ENCODE data around the gene PEMT. TPM values are rescaled to one million over a fixed set of nuclear protein-coding genes. Genes with fewer than 3 reads are reported as not detected.

PEMT gene
- total and polyA plus RNA-seq, 2 experiments from 2014 or later = 54.8 to 55.2 TPM

GRCh38 chr17:17493249-17493985, 98.1 kb downstream of the PEMT start:
- ATAC-seq (no peak), DNase-seq (ENCODE audit: low spot score) (peak; percentile 45)
- Histone ChIP-seq H3K27me3 (ENCODE audit: insufficient read depth) (peaks cover 25% of the 10 kb centered on the region), H3K36me3 (ENCODE audit: insufficient read depth) (no peaks in the 10 kb centered on the region), H3K79me2 (replicated peaks; ENCODE audit: insufficient read depth) (no peaks in the 10 kb centered on the region), H3K4me3 (peak overlapping the region; percentile 91; the same call in 1 of the 2 replicates), H3K27ac (ENCODE audit: low read depth) (no peak overlapping the region), H3K4me2 (peak overlapping the region; percentile 96), H4K20me1 (replicated peaks; ENCODE audit: insufficient read depth) (peaks cover 33% of the 10 kb centered on the region; the same call in 1 of the 2 replicates), H2AFZ (no peak overlapping the region), H3F3A (replicated peaks; ENCODE audit: low read depth) (peaks cover 3% of the 10 kb centered on the region), H3K9me2 (ENCODE audit: insufficient read depth) (no peaks in the 10 kb centered on the region), H3K4me1 (ENCODE audit: insufficient read depth) (peaks cover 29% of the 10 kb centered on the region)
- peaks cover 37% of the 10 kb centered on the region for H3K4me1 Mint-ChIP-seq
- peak overlapping the region; percentile 65 for H3K4me3 Mint-ChIP-seq
- H3K27ac Mint-ChIP-seq = no peak overlapping the region
- H3K27me3 Mint-ChIP-seq (ENCODE audit: insufficient read depth, low read depth, poor library complexity) = peaks cover 33% of the 10 kb centered on the region
- no peaks in the 10 kb centered on the region; the same call in 2 of the 3 replicates for H3K9me3 Mint-ChIP-seq
- H3K36me3 Mint-ChIP-seq (ENCODE audit: low read depth) = peaks cover 22% of the 10 kb centered on the region; the same call in 2 of the 3 replicates
- TF ChIP-seq CTCF (conservative IDR thresholded peaks at IDR 0.05; ENCODE audit: low read depth in 2 of 2) = no peak
- TF ChIP-seq ZNF331 (CRISPR knock-in tag; IDR thresholded peaks at IDR 0.05; ENCODE audit: low read depth) = no peak
- TF ChIP-seq STAT1 (IDR thresholded peaks at IDR 0.05; ENCODE audit: unreplicated experiment) = no peak
- no peak for TF ChIP-seq ZNF462 (CRISPR knock-in tag; IDR thresholded peaks at IDR 0.05)
- no peak for TF ChIP-seq ZNF114 (CRISPR knock-in tag; IDR thresholded peaks at IDR 0.05)
- TF ChIP-seq NANOG (IDR thresholded peaks at IDR 0.05; ENCODE audit: borderline replicate concordance) = no peak
- no peak for TF ChIP-seq EZH2 (IDR thresholded peaks at IDR 0.05; ENCODE audit: low read depth, unreplicated experiment)
- TF ChIP-seq REST (IDR thresholded peaks at IDR 0.05; ENCODE audit: unreplicated experiment) = no peak
- TF ChIP-seq EZH2phosphoT487 (IDR thresholded peaks at IDR 0.05; ENCODE audit: unreplicated experiment) = no peak
- no peak for TF ChIP-seq POLR2AphosphoS5 (IDR thresholded peaks at IDR 0.05; ENCODE audit: low read depth)
- TF ChIP-seq CREB1 (CRISPR knock-in tag; IDR thresholded peaks at IDR 0.05; ENCODE audit: low read depth) = no peak
- no peak for TF ChIP-seq ETS1 (IDR thresholded peaks at IDR 0.05)
- TF ChIP-seq JUNB (IDR thresholded peaks at IDR 0.05; ENCODE audit: unreplicated experiment) = no peak
